ENCODE measurements around the gene RSPH1.

DNA sequence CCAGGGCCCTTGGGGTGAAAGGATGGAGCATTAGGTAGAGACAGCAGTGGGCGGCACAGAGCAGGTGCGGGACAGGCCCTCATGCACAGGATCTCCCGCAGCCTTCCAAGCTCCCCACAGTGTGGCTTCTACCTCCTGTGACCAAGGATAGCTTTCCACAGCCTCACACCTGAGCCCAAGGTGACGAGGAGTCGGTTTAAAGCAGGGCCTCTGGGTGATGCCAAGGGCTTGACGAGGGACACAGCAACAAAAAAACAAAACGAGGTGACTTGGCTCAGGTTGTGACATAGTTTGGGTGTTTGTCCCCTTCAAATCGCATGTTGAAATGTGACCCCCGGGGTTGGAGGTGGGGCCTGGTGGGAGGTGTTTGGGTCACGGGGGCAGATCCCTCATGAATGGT lies 15.3 kb downstream of the RSPH1 start:
- TF ChIP-seq, protein P1, sequence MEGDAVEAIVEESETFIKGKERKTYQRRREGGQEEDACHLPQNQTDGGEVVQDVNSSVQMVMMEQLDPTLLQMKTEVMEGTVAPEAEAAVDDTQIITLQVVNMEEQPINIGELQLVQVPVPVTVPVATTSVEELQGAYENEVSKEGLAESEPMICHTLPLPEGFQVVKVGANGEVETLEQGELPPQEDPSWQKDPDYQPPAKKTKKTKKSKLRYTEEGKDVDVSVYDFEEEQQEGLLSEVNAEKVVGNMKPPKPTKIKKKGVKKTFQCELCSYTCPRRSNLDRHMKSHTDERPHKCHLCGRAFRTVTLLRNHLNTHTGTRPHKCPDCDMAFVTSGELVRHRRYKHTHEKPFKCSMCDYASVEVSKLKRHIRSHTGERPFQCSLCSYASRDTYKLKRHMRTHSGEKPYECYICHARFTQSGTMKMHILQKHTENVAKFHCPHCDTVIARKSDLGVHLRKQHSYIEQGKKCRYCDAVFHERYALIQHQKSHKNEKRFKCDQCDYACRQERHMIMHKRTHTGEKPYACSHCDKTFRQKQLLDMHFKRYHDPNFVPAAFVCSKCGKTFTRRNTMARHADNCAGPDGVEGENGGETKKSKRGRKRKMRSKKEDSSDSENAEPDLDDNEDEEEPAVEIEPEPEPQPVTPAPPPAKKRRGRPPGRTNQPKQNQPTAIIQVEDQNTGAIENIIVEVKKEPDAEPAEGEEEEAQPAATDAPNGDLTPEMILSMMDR (IDR thresholded peaks at IDR 0.05) = no peak
- TF ChIP-seq POLR2A (IDR thresholded peaks at IDR 0.05) = no peak
